Fibroblast of skin of right biceps (primary cell): ENCODE data around the gene HMX3.

Experiments used
- DNase-seq: peaks from one replicate; pipeline ENCODE4 v3.0.0-alpha.2; 2013

HMX3 gene

GRCh38 chr10:123135415-123136141, at the start of gene HMX3:
TSS of gene HMX3 (plus strand) at chr10:123135970. CDS start at chr10:123136051, 81 bp downstream.
- DNase-seq: peak; percentile 40

- no peak for DNase-seq
These were observed 49.5 kb upstream of the HMX3 start for GRCh38 chr10:123086281-123086680.

DNA sequence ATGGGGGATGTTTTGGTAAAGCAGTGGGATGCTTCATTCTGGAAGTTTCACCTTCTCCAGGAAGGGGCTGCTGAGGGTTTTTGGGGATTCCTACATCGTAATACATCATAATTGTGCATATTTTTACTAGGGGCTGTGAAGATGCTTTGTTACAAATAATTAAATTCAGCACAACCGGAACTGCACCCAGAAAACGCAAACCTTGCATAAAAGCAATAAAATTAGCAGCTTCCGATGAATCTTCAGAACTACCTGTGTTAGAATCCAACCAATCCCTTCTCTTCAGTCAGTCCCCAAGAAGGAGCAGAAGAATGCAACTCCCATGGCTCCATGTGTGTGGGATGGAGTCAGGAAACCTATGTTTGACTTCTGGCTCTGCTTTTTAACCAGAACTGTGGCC, 48.4 kb upstream of the HMX3 start:
- no peak for DNase-seq

DNA sequence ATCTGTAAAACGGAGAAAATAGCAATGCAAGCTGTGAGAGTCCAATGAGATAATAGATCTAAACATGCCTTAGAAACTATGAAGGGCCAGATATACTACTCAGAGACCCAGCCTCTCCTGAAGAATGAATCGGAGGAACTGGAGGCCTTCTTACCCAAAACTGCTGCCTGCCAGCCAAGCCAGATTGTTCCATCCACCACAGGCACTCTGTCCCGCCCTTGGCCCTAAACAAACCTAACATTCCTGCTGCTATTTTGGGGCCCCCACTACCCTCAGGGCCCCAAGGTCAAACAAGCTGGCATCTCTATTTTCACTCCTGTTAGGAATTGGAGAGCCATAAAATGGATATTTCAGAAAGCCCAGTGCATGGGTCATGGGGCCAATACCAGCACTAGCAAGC, 48.0 kb upstream of the HMX3 start:
- no peak for DNase-seq

DNA sequence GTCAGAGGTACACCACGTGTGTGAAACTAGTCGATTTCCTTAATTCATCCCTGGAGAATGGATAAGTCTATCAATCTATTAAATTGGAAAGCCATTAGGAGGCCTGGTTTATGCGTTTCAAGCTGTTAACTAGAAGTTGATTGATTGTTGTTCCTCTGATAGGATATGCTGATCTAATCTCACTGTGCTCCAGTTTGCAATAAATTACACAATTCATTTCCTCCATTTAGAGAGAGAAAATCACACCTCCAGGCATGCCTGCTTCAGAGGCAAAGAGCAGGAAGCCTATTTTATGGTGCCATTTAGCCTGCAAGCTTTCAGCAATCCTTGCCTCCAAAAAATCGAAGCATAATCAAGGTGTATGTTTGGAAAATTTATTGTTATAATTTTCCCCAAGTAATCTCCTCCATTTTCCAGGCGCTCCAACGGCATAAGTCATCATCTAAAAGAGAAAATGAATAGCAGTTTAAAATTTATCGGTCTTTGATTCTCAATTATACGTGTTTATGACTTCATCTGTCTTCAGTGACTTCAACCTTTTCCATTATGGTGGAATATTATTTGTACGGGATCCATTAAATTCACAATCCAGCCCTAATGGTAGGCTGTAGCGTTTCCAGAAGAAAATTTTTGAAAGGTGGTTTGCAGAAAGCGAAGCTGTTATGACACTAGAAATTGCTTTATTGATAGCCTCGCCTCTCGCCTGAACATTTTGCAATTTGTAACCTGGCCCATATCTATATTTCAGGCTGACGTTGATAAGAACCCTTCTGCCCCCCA, 42.9 kb upstream of the HMX3 start:
- no peak for DNase-seq

DNA sequence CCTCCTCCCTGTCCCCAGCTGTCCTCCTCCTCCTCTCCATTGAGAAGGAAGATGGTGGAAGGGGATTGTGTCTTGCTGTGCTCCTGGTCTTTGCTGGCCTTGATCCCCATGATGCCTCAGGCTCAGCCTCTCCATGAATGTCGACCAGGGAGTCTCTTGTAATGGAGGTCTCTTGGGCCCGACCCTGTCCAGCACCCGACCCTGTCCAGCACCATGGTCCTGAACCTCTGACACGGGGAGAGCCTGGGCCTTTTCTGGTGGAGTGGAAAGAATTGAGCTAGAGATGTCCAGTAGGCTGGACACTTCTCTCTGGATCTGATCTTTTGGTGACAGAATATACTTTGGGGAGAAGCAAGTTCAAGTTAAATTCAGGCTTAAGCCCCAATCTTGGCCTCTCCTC, 42.3 kb upstream of the HMX3 start:
- DNase-seq: no peak

DNA sequence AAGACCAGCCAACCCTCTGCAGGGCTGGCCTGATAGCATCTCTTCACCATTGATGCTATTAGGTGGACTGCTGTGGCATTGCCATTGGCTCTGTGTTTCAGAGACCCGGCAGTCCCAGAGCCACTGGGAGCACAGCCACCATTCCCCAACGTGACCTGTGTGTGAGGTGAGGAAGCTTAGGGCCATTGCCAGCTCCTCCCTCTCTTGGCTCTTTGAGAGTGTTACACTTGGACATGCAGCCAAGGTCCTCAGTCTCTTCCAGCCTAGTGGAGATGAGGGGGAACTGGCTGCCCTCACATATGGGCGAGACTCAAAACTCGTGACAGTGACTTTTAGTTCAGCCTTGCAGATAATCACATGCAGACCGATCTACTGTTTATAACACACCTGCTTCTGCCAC, 39.3 kb upstream of the HMX3 start:
- DNase-seq: no peak

DNA sequence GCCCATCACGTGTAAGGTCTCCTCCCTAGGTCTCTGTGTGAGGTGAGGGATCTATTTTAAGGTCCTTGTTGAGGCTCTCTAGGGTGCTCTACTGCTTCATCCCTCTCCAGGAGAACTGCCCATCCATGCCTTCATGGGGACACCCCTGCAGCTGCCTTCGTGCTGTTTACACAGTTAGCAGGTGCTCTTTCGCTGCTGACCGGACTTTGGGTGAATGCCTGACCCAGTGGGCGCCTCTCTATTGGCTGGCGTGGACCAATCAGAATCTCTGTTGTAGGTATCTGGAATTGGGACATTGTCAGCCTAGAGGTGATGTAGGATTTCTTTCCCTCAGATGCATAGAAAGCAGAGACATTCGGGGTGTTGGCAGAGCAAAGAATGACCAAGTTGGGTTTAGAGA, 38.7 kb upstream of the HMX3 start:
- DNase-seq: no peak

DNA sequence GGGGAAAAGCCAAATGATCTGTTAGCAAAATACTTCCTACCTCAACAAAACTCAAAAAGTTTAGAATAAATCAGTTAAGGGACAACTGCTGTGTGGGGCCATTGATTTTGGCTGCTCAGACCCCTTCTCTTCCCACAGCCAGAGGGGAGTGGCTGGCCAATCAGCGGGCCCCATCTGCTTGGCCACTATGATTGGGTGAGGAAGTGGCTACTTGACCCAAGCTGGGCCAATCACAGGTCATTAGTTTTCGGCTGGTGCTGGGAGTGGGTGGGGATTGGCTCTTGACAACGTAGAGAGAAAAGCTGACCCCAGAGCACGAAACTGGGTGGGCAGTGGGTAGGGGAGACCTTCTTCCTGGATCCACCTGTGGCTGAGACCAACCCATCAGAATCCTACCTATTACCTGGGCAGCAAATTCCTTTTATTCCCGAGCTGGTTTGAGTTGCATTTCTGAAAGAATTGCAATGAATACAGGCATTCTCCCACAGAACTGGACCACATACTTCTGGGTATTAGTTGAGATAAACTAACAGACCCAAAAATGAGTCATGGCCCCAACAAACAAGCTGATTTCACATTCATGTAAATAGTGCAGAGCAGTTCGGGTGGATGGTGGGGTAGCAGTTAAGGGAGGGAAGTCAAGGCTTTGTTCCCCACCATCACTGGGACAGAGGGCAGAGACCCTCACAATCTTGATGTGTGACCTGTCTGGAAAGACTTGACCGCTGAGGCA, 35.6 kb upstream of the HMX3 start:
- no peak for DNase-seq

DNA sequence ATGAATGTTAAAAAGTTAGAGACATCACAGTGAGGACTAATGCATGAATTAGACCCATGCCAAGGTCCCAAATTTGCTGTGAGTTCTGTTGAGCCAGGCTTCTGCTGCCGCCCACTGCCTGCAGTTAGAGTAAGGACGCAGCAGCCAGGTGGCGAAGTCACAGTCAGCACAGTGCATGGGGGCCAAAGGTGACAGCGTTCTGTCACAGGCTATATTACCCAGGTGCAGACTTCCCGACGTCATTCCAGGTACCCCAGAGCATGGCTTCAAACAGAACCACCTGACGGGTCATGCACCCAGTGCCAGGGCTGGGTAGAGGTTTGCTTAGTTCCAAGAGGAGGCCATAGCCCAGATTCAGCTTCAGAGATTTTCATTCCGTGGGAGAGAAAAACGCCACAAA, 33.9 kb upstream of the HMX3 start:
- no peak for DNase-seq

GRCh38 chr10:123102673-123103072, 33.1 kb upstream of the HMX3 start:
- no peak for DNase-seq

DNA sequence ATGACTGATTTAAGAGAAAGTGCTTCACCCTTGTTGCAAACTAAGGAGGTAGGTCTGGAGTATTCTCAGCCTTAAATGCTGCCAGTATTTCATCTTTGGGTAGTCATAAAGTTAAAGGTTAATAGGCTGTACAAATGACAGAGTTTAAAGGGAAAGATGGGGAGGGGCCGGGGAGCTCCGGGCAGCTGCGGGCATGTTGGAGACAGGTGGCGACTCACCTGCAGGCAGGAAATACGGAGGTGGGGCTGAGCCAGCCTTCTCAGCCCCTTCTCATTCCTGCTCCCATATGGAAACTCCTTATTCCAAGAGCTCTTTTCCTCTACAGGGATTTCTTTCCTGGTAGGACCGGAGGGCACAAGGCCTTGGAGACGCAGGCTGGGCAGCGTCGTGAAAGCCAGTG, 31.8 kb upstream of the HMX3 start:
- no peak for DNase-seq

DNA sequence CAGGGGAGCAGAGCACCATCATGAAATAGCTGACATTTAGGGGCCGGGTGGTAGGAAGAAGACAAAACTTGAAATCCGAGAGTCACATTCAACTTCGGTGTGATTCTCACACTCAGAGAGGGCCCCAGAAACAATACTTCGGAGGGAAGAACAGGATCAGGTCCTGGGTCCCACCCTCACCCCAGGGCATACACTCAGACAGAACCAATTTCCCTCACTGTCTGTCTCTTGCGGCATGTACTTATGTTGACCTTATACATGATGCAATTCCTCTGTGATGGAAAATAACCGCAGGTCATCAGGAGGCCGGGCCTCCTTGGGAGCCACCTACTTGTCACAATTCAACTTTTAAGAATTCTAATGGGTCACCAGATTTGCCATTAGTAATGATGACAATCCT, 26.3 kb upstream of the HMX3 start:
- no peak for DNase-seq

- DNase-seq: no peak
These were observed 17.9 kb upstream of the HMX3 start for GRCh38 chr10:123117644-123118417.

GRCh38 chr10:123119081-123119480, 16.7 kb upstream of the HMX3 start:
- DNase-seq: no peak

- no peak for DNase-seq
These were observed 9.5 kb upstream of the HMX3 start for GRCh38 chr10:123126246-123126645.

GRCh38 chr10:123129618-123130271, 6.0 kb upstream of the HMX3 start:
- DNase-seq: no peak

GRCh38 chr10:123132576-123133477, 2.9 kb upstream of the HMX3 start:
- DNase-seq: peak; percentile 77

- DNase-seq: no peak
These were observed 2.0 kb upstream of the HMX3 start for GRCh38 chr10:123133541-123134342.

GRCh38 chr10:123134343-123134914, 1.3 kb upstream of the HMX3 start:
- DNase-seq: no peak
